Measurements from ENCODE around the gene DMTF1.
"Not testable (repeated sequence)": the region's sequence is repeated elsewhere in the genome, so short reads cannot be mapped to it uniquely, and the experiment has no call there.

Gene DMTF1, protein sequence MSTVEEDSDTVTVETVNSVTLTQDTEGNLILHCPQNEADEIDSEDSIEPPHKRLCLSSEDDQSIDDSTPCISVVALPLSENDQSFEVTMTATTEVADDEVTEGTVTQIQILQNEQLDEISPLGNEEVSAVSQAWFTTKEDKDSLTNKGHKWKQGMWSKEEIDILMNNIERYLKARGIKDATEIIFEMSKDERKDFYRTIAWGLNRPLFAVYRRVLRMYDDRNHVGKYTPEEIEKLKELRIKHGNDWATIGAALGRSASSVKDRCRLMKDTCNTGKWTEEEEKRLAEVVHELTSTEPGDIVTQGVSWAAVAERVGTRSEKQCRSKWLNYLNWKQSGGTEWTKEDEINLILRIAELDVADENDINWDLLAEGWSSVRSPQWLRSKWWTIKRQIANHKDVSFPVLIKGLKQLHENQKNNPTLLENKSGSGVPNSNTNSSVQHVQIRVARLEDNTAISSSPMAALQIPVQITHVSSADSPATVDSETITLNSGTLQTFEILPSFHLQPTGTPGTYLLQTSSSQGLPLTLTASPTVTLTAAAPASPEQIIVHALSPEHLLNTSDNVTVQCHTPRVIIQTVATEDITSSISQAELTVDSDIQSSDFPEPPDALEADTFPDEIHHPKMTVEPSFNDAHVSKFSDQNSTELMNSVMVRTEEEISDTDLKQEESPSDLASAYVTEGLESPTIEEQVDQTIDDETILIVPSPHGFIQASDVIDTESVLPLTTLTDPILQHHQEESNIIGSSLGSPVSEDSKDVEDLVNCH

DNA sequence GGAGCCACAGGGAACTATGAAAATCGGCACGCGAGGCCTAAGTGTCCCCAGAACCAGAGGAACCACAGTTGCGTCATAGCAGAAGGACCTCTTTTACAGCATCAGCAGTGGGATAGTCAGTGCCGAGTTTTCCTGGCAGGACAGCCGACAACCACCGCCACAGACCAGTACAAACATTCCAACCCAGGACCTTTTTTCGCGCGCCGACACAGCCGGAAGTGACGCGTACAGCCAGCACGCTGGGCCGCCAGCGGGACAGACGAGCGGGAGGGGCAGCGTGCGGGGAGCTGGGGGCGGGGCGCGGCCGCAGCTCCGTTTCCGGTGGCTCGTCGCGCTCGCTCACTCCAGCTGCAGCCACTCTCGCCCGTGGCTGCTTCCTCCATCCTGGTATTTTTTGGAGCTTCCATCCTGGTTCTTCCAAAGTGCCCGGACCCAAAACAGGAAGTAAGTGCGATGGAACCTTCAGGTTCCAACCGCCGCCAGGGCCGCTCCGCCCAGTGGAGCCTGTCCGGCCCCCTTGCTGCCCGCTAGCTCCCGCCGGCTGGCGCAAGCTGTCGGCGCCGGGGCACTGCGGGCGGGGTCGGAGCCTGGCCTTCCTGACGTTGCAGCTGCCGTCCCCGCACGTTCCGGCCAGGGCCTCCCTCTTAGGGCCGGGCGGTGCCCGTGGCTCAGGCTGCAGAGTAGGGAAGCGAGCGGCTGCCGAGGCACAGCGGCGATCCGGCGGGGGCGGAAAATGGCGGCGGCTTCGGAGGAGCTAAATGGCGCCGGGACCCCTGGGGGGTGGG, at the start of gene DMTF1:
TSS of gene DMTF1 (plus strand) at position 342 of the 785 bp plus-strand sequence. CDS start 12,489 bp downstream, outside the sequence.
- DNase-seq, result peak; percentile 48

DNA sequence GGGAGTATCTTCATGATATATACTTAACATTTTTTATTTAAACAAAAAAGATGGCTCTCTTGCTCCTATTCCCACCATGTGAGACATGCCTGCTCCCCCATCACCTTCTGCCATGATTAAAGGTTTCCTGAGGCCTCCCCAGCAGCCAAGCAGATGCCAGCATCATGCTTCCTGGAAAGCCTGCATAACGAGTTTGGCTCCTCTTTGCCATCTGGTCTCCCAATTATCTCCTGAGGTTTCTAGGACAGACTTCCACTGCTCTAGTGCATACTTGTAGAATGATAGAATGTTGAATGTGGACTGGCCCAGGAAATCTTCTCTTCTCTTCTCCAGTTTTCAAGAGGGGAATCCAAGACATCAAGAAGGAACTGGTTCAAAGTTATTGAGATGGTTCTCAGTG, 46.9 kb upstream of the DMTF1 start:
- no peak for DNase-seq

DNA sequence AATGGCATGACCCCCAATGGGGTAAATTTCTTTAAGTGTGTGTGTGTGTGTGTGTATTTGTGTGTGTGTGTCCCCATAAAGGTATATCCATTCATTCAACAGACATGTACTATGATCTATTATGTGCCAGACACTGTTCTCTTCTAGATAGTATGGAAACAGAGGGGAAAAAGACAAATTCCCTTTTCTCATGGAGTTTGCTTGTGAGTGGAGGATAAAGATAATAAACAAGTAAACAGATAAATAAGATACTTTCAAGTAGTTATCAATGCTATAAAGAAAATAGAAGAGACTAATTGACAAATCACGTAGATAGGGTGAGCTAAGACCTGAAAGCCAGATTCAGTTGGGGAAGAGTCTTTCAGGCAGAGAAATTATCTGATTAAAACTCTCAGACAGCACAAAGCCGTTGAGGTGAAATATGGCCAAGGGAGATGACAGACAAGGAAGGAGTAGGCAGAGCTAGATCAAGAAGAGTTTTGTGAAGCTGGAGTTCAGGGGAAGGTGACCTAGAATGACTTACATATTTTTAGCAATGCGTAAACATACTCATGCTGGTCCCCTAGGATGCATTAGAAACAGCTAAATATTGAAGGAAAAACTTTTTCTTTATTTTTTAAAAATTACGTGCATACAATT, 45.2 kb upstream of the DMTF1 start:
- DNase-seq, result no peak

DNA sequence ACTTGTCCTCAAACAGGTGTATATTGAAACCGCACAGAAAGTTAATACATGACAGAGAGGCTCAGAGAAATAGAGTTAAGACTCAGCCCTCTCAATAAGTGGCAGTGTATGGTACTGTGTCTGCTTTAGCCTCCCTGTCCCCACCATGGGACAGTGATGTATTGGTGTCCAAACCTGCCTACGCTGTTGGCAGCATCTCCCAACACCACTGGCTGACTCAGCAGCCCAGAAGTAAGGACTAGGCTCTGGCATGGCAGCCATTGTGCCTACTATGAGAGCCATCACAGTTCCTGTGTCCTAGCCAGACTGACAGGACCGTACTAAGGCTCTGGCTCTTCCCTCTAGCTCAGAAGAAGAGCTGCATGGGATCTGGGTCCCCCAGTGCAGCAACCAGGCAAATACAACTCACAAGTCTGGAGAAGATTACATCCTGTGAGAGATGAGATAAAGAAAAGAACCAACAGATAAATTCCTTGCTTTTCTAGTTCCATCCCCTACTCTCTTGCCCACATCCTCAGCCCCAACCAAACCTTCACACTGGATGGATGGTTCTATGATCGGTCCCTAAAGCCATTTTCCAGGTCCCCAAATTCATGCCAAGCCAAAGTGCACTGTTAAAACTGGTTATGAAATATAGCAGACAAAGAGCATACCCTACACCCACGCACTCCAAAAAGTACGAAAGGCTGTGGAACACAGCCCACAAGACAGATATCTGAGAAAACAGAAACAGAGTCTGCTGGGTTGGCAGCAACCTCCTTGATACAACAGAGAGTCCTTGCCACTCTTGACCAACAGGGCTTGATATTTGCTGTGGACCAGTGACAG, 44.1 kb upstream of the DMTF1 start:
- DNase-seq, result no peak

DNA sequence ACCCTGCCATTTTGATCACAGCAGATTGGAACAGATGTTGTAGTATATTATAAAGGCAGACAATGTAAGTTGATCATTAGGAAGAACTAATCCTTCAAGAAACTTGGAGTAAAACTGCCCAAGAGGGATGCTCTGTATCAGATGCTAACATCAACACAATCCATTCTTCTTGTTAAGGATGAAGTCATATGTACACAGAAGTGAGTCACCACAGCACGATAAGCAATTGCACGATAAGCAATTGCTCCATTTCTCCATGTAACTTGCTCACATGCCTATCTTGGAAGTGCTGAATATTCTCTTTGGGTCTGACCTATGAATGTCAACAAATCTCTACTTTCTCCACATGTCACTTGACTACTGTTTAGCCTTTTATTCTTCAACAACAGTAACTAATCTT, 41.5 kb upstream of the DMTF1 start:
- DNase-seq, result no peak

DNA sequence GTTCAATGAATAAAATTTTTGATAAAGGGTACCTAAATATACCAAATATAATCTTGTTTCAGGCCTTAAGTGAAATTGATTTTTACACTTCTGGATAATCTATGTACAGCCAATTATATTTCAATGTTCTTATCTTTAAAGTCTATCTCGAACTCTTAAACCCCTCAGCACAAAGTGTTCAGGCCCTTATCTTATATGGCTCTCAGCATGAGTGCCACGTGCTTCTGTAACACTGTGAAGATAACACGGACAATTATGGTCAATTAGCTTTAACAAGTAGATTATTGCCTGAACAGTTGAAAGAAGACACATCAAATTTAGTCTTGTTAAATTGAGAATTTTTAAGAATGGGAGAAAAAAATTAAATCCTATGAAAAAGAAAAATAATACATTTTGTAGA, 40.4 kb upstream of the DMTF1 start:
- no peak for DNase-seq

DNA sequence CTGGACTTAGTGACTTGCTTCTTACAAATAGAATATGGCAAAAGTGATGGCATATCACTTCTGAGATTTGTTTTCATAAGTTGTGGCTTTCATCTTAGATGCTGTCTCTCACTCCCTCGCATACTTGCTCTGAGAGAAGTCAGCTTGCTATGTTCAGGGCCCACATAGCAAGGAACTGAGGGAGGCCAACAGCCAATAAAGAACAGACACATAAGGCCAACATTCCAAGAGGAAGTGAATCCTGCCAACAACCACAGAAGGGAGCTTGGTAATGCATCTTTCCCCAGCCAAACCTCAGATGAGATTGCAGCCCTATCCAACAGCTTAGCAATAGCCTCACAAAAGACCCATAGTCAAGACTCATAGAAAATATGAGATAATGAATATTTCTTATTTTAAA, 39.2 kb upstream of the DMTF1 start:
- DNase-seq, result no peak

DNA sequence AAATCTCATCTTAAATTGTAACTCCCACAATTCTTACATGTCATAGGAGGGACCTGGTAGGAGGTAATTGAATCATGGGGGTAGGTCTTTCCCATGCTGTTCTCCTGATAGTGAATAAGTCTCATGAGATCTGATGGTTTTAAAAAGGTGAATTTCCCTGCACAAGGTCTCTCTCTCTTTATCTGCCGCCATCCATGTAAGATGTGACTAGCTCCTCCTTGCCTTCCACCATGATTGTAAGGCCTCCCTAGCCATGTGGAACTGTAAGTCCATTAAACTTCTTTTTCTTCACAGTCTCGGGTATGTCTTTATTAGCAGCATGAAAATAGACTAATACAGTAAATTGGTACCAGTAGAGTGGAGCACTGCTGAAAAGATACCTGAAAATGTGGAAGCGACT, 38.3 kb upstream of the DMTF1 start:
- not testable (repeated sequence) for DNase-seq

DNA sequence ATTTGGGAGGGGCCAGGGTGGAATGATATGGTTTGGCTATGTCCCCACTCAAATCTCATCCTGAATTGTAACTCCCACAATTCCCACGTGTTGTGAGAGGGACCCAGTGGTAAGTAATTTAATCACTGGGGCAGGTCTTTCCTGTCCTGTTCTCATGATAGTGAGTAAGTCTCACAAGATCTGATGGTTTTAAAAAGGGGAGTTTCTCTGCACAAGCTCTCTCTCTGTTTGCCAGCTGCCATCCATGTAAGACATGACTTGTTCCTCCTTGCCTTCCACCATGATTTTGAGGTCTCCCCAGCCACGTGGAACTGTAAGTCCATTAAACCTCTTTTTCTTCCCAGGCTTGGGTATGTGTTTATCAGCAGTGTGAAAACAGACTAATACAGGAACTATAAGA, 36.5 kb upstream of the DMTF1 start:
- DNase-seq, result not testable (repeated sequence)

DNA sequence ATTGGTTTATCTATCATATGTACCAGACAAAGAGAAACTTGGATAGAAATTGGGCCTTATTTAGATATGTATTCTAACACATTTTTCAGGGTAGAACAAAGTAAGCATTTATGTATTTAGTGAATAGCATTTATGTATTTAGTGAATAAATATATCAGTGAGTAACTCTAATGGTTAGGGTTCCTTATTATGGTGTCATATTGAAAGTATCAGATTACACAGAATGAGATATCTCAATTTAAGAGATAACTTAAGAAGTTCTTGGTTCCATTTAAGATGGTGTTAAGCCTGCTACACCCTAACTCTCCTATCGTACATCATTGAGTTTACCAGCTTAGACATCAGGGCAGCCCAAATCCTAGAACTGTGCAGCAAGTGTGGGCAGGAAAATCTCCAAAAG, 35.9 kb upstream of the DMTF1 start:
- no peak for DNase-seq

DNA sequence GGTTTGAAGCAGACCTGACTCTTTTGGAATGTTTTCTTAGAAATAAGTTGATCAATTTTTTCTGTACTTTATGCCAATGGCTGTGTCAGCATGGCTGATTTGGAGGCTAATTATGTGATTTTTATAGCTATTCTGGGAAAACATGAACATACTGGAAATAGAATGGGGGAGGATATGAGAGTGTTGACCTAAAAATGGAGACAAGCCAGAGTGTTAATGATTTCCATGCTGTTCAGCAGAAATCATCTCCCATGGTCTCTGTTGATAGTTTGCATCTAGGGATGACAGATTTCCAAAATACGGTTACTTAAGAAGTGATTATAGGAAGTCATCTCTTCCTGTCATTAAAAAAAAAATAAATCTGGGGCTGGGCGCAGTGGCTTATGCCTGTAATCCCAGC, 32.7 kb upstream of the DMTF1 start:
- DNase-seq, result no peak

DNA sequence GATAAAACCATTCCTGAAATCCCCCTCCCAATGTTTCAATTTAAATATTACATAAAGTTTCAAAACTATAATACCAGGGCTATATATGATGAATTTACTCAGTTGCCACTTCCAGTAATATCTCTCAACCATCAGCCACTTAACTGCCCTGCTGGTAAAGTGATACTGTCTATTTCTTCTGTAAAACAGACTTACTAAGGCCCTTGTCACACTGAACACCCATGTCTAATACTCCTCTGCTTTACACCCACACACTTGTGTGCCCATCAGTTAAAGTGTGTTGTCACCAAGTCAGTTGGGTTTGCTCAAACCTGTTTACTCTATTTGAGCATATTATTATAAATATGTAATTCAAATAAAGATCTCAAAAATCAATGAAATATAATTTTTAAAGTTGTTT, 29.1 kb upstream of the DMTF1 start:
- no peak for DNase-seq

DNA sequence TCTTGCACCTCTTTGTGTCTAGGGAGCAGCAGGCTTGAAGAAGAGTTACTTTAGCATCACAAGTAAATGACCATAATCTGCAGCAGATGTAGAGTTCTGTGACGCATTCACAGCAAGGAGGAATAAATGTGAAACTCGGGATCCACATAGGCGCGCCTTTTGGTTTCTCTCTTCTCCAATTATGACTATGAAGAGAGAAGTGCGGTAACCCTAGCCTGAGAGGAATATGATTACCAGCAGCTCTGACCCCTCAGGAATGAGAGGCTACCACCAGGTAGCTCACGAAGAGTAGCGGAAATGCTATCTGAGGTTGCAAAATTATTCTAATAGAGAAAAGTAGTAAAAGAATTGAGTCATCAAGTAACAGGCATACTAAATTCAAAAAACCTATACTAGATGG, 25.2 kb upstream of the DMTF1 start:
- DNase-seq, result no peak

DNA sequence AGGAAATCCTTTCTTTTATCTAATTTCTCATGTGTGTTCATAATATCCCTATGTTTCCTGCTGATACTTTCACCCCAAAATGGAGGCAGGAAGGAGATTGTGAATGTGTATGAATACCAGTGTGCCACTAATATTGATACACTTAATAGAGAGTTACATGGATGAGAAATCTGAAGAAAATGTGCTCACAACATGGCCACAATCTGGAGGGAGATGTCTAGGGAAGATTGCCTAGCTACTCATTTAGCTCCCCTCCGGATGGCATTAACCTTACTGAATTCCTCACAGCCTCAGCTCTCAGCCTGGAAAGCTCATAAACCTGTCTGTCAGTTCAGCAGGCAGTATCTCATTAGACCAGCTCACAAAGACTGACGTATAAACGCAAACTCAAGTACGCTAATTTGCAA, 23.4 kb upstream of the DMTF1 start:
- DNase-seq, result no peak

DNA sequence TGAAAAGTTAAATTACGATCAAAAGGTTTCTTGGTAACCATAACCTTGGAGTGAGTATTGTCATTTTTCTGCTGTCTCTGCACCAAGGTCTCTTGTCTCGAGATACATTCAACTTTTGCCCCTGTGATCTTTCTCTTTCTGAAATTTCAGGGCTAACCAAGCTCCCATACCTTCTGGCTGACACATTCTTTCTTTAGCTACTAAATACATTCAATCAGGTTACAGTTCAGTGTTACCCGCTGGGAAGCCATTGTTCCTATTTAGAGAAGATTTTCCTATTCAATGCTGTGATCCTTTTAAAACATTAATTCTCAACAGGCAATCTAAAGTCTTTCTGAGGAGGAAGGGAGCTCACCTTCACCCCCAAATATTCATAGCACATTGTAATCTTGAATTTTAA, 22.9 kb upstream of the DMTF1 start:
- DNase-seq, result no peak

DNA sequence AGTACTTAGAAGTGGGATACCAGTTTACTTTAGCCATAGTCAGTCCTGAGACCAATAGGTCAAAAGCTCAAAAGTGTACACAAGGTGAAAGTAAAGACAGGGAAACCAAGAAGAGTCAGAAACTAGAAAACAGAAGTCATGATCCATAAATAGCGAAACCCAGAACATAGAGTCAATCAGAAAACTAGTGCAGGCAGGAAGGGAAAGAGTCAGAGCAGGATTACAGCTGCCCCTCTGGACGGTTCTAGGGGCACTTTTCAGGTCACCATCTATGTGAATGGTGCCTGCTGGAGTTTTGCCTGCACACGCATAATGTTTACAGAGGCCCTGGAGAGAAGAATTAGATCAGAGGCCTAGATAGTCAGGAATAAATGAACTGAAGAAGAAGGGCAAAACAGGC, 22.4 kb upstream of the DMTF1 start:
- DNase-seq, result no peak

DNA sequence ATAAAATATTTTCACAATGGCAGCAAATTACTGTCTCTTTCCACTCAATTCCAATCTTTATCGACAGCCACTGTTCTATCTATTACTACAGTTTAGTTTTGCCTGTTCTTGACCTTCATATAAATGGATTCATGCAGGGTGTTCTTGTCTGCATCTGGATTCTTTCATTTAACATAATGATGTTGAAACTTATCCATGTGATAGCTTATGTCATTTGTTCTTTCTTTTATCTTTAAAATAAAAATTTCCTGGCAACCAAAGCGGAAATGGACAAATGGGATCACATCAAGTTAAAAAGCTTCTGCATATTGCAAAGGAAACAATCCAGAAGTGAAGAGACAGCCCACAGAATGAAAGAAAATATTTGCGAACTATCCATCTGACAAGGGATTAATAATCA, 20.5 kb upstream of the DMTF1 start:
- DNase-seq, result no peak

DNA sequence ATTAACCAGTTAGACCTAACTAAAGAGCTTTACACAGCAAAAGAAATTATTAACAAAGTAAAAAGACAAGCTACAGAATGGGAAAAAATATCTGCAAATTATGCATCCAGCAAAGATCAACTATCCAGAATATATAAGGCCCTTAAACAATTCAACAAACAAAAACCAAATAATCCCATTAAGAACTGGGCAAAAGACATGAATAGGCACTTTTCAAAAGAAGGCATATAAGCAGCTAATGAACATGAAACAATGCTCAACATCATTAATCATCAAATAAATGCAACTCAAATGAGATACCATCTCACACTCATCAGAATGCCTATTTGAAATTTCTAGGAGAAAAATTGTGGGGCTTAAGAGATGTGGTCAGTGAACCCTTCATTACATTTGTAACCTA, 15.0 kb upstream of the DMTF1 start:
- no peak for DNase-seq

DNA sequence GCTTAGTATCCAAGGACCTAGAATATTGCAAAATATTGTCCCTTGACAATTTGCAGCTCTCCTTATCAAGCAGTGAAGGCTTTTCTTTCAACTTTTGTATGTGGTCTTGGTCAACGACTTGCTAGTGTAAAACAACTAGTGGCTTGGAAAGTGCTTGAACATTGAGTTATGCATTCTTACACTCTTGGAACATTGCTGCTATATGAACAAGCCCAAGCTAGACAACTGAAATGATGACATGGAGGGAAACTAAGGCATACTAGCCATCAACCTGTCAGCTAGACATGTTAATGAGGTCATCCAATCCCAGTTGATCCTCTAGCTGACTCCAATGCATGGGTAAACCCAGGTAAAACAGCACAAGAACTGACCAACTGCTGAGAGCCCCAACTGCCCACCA, 12.7 kb upstream of the DMTF1 start:
- no peak for DNase-seq

DNA sequence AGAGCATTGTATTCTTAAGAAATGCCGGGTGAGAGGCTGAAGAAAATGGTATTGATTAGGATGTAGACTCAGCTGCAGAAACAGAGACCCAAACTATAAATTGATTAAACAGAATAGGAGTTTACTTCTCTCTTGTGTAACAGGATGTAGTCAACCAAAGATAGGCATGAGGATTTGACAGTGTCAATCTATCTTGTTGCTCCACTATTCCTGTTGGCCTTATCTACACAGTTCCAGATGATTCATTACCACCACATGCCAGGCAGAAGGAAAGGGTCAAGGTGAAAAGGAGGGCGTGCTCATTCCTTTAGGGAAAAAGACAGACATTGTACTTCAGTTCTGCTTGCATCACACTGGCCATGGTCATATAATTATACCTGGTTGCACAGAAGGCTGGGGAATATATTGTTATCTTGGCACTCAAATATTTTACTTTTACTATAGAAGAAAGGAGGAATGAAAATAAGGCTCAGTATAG, 11.9 kb upstream of the DMTF1 start:
- no peak for DNase-seq

DNA sequence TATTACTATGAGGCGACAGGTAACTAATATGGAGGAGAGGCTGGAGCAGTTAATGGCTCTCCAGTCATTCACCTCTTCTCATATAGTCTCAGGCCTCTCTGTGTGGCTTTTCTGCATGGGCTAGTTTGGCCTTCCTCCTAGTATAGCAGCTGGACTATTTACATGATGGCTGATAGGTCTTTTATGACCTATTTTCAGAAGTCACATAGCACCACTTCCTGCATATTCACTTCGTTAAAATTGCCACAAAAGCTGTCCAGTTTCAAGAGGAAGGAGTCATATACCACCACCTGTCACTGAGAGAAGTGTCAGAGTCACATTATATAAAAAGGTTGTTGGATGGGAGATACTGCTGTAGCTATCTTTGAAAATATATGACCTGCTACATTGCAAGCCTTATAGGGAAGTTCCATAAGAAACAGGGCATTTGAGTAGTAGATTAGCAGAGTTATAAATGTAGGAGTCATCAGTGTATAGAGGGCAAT, 8.0 kb upstream of the DMTF1 start:
- no peak for DNase-seq
